Liver (tissue), 9 donors: ENCODE results near the gene VAMP4. TPM values are rescaled to one million over a fixed set of nuclear protein-coding genes. Genes with fewer than 3 reads are reported as not detected.
"Not testable (repeated sequence)": the region's sequence is repeated elsewhere in the genome, so short reads cannot be mapped to it uniquely, and the experiment has no call there.

Source experiments
- DNase-seq: peaks from one replicate; pipeline ENCODE4 v3.0.0-alpha.2; 2017; ENCODE audit warnings: low spot score
- H3K27ac ChIP-seq, 2 donors: one replicate each; pipeline ENCODE4 v1.7.0; 2013; ENCODE audit warnings: inconsistent platforms in 2 of 2, low read length in 2 of 2, control low read depth in 1 of 2, low read depth in 1 of 2, mild to moderate bottlenecking in 1 of 2
- H3K27me3 ChIP-seq, 4 donors: one replicate each; pipeline versions ENCODE4 v1.6.1 to v1.7.0; 2013; ENCODE audit warnings: low read length in 3 of 4, inconsistent platforms in 1 of 4, mild to moderate bottlenecking in 1 of 4, moderate library complexity in 1 of 4; ENCODE audit not compliant: control insufficient read depth in 4 of 4, insufficient read depth in 4 of 4
- H3K36me3 ChIP-seq, 4 donors: one replicate each; pipeline versions ENCODE4 v1.6.1 to v1.7.0; 2013; ENCODE audit warnings: low read length in 3 of 4, mild to moderate bottlenecking in 3 of 4, low read depth in 1 of 4, moderate library complexity in 1 of 4; ENCODE audit not compliant: control insufficient read depth in 4 of 4, insufficient read depth in 3 of 4
- H3K4me1 ChIP-seq, 4 donors: one replicate each; pipeline versions ENCODE4 v1.6.1 to v1.7.0; 2013; ENCODE audit warnings: low read length in 3 of 4, mild to moderate bottlenecking in 3 of 4, moderate library complexity in 1 of 4; ENCODE audit not compliant: control insufficient read depth in 4 of 4, insufficient read depth in 4 of 4
- H3K4me3 ChIP-seq, 3 donors: one replicate each; pipeline versions ENCODE4 v1.6.1 to v1.7.0; 2013; ENCODE audit warnings: low read length in 3 of 3, control low read depth in 1 of 3, low read depth in 1 of 3, mild to moderate bottlenecking in 1 of 3
- H3K9ac ChIP-seq, 2 donors: one replicate each; pipeline ENCODE4 v1.7.0; 2013; ENCODE audit warnings: low read length in 2 of 2, mild to moderate bottlenecking in 2 of 2, moderate library complexity in 2 of 2, control low read depth in 1 of 2, low read depth in 1 of 2
- H3K9me3 ChIP-seq, 4 donors: one replicate each; pipeline versions ENCODE4 v1.6.1 to v1.7.0; 2013; ENCODE audit warnings: low read length in 3 of 4; ENCODE audit not compliant: control insufficient read depth in 4 of 4
- CTCF ChIP-seq: fragments of 150-350 bp; IDR thresholded peaks from 2 replicates; pipeline ENCODE4 v1.5.1; 2017; ENCODE audit warnings: improper control_type of control experiment, low read depth, low read length; ENCODE audit not compliant: missing input control
- FOXA1 ChIP-seq: IDR thresholded peaks from 2 replicates; pipeline ENCODE4 v1.6.1; 2016; ENCODE audit warnings: antibody characterized with exemption
- FOXA2 ChIP-seq: IDR thresholded peaks from 2 replicates; pipeline ENCODE4 v1.6.1; 2016; ENCODE audit warnings: antibody characterized with exemption
- GABPA ChIP-seq, 2 donors: IDR thresholded peaks in 1 of 2; conservative IDR thresholded peaks in 1 of 2; 2 replicates each; pipeline ENCODE4 v1.6.1; 2016; ENCODE audit warnings: antibody characterized with exemption in 2 of 2, mild to moderate bottlenecking in 1 of 2, moderate library complexity in 1 of 2
- HNF4G ChIP-seq: IDR thresholded peaks from 2 replicates; pipeline ENCODE4 v1.6.1; 2016; ENCODE audit warnings: antibody characterized with exemption
- NR2F2 ChIP-seq: IDR thresholded peaks from 2 replicates; pipeline ENCODE4 v1.6.1; 2016; ENCODE audit warnings: antibody characterized with exemption
- RAD21 ChIP-seq, 2 donors: IDR thresholded peaks; 2 replicates each; pipeline ENCODE4 v1.6.1; 2016; ENCODE audit warnings: antibody characterized with exemption in 2 of 2, mild to moderate bottlenecking in 2 of 2
- YY1 ChIP-seq: IDR thresholded peaks from 2 replicates; pipeline ENCODE4 v1.6.1; 2016; ENCODE audit warnings: antibody characterized with exemption, mild to moderate bottlenecking
- WGBS: extraction: QIAGEN DNeasy Blood & Tissue Kit; methylation state at CpG from one replicate; pipeline ENCODE4 v1.1.7; 2013; 5-methylcytosine and 5-hydroxymethylcytosine counted together
- polyA plus RNA-seq, 2 donors: library from polyadenylated mRNA; stranded (reverse) in 1 of 2; unstranded in 1 of 2; fragments of 200-250 nt in 1 of 2; fragments of >200 nt in 1 of 2; fragmentation: Nextera tagmentation in 1 of 2; extraction: Ambion mirVana in 1 of 2; gene quantifications; one replicate each; pipeline versions ENCODE4 v1.2.1 to v1.2.3, GENCODE V29; 2013 to 2015
- total RNA-seq, 2 donors: library from RNA; depleted of rRNA; stranded (reverse); fragments of >200 nt; gene quantifications; one replicate each; pipeline ENCODE4 v1.2.3, GENCODE V29; 2014
- TF ChIP-seq, protein P1 (sequence below): IDR thresholded peaks from 2 replicates; pipeline ENCODE4 v1.6.1; 2016; ENCODE audit warnings: antibody characterized with exemption
- TF ChIP-seq, protein P2 (sequence below): IDR thresholded peaks from 2 replicates; pipeline ENCODE4 v1.6.1; 2016; ENCODE audit warnings: antibody characterized with exemption
- TF ChIP-seq, protein P3 (sequence below): IDR thresholded peaks from 2 replicates; pipeline ENCODE4 v1.6.1; 2016; ENCODE audit warnings: antibody characterized with exemption
- donor health status: healthy.
- donor health status: healthy.
- donor health status: healthy.
- donor health status: healthy.
- donor health status: healthy.

Gene VAMP4
- total and polyA plus RNA-seq, 4 donors: 4.0 to 6.1 (median 4.8) TPM

- Histone ChIP-seq H3K9me3 (no peaks in the 10 kb centered on the region), H3K4me3 (no peak overlapping the region), H3K27ac (no peak overlapping the region), H3K36me3 (peaks cover 0 to 7% (median 1%) of the 10 kb centered on the region in 4 donors), H3K27me3 (no peaks in the 10 kb centered on the region), H3K4me1 (no peaks in the 10 kb centered on the region), H3K9ac (no peak overlapping the region)
- TF ChIP-seq HNF4G: no peak
- no peak for TF ChIP-seq FOXA1
- TF ChIP-seq, protein P1, sequence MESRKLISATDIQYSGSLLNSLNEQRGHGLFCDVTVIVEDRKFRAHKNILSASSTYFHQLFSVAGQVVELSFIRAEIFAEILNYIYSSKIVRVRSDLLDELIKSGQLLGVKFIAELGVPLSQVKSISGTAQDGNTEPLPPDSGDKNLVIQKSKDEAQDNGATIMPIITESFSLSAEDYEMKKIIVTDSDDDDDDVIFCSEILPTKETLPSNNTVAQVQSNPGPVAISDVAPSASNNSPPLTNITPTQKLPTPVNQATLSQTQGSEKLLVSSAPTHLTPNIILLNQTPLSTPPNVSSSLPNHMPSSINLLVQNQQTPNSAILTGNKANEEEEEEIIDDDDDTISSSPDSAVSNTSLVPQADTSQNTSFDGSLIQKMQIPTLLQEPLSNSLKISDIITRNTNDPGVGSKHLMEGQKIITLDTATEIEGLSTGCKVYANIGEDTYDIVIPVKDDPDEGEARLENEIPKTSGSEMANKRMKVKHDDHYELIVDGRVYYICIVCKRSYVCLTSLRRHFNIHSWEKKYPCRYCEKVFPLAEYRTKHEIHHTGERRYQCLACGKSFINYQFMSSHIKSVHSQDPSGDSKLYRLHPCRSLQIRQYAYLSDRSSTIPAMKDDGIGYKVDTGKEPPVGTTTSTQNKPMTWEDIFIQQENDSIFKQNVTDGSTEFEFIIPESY: no peak
- no peak for TF ChIP-seq YY1
- TF ChIP-seq NR2F2: no peak
- no peak for TF ChIP-seq RAD21 (IDR thresholded peaks at IDR 0.05)
- no peak for TF ChIP-seq GABPA (IDR thresholded peaks at IDR 0.05 in 1 of 2, conservative IDR thresholded peaks at IDR 0.05 in 1 of 2)
- TF ChIP-seq FOXA2: no peak
- TF ChIP-seq, protein P2, sequence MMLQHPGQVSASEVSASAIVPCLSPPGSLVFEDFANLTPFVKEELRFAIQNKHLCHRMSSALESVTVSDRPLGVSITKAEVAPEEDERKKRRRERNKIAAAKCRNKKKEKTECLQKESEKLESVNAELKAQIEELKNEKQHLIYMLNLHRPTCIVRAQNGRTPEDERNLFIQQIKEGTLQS: no peak
- TF ChIP-seq CTCF: no peak
- DNase-seq: no peak
These were observed 39.3 kb downstream of the VAMP4 start for GRCh38 chr1:171702598-171702997.

DNA sequence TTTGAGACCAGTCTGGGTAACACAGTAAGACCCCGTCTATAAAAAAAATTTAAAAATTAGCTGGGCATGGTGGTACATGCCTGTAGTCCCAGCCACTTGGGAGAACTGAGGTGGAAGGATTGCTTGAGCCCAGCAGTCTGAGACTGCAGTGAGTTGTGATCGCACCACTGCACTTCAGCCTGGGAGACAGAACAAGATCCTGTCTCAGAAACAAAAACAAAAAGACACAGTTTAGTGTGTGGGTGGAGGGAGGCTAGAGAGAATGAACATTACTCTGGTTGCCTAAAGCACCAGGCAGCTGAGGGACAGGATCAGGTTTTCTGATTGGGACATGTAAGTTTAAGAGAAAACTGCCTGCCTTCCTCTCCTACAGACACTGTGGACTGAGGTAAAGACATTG, 42.3 kb downstream of the VAMP4 start:
- no peaks in the 10 kb centered on the region for H3K27me3 ChIP-seq
- H3K4me1 ChIP-seq: no peaks in the 10 kb centered on the region
- H3K27ac ChIP-seq: no peak overlapping the region
- H3K9me3 ChIP-seq: peaks cover 0 to 3% (median 0%) of the 10 kb centered on the region in 4 donors
- 96% methylated on average over 2 of the region's 2 CpGs for WGBS
- H3K36me3 ChIP-seq: peaks cover 0 to 3% (median under 1%) of the 10 kb centered on the region in 4 donors
- no peak overlapping the region for H3K4me3 ChIP-seq
- no peak for TF ChIP-seq FOXA2
- no peak for TF ChIP-seq FOXA1
- TF ChIP-seq, protein P3, sequence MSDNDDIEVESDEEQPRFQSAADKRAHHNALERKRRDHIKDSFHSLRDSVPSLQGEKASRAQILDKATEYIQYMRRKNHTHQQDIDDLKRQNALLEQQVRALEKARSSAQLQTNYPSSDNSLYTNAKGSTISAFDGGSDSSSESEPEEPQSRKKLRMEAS: no peak
- no peak for TF ChIP-seq RAD21 (IDR thresholded peaks at IDR 0.05)
- TF ChIP-seq NR2F2: no peak
- no peak overlapping the region for H3K9ac ChIP-seq
- no peak for DNase-seq

DNA sequence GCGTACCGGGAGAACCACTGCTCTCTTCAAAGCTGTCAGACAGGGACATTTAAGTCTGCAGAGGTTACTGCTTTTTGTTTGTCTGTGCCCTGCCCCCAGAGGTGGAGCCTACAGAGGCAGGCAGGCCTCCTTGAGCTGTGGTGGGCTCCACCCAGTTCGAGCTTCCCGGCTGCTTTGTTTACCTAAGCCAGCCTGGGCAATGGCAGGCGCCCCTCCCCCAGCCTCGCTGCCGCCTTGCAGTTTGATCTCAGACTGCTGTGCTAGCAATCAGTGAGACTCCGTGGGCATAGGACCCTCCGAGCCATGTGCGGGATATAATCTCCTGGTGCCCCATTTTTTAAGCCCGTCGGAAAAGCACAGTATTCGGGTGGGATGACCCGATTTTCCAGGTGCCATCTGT, 46.1 kb downstream of the VAMP4 start:
- not testable (repeated sequence) for H3K4me3 ChIP-seq, H3K27ac ChIP-seq, H3K9ac ChIP-seq, H3K9me3 ChIP-seq, H3K4me1 ChIP-seq, H3K27me3 ChIP-seq, H3K36me3 ChIP-seq, DNase-seq
- WGBS: 95% methylated on average over 13 of the region's 14 CpGs

DNA sequence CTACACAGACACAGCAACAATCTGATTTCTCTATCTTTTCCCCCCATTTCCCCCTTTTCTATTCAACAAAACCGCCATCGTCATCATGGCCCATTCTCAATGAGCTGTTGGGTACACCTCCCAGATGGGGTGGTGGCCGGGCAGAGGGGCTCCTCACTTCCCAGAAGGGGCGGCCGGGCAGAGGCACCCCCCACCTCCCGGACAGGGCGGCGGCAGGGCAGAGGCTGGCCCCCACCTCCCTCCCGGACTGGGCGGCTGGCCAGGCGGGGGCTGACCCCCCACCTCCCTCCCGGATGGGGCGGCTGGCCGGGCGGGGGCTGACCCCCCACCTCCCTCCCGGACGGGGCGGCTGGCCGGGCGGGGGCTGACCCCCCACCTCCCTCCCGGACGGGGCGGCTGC, 48.3 kb downstream of the VAMP4 start:
- not testable (repeated sequence) for DNase-seq, H3K27ac ChIP-seq, H3K27me3 ChIP-seq, H3K4me1 ChIP-seq, H3K9me3 ChIP-seq, H3K9ac ChIP-seq, H3K36me3 ChIP-seq, H3K4me3 ChIP-seq
- WGBS: 98% methylated on average over 15 of the region's 23 CpGs
